ENCODE measurements around the gene FAM228B.

The FAM228B gene

DNA sequence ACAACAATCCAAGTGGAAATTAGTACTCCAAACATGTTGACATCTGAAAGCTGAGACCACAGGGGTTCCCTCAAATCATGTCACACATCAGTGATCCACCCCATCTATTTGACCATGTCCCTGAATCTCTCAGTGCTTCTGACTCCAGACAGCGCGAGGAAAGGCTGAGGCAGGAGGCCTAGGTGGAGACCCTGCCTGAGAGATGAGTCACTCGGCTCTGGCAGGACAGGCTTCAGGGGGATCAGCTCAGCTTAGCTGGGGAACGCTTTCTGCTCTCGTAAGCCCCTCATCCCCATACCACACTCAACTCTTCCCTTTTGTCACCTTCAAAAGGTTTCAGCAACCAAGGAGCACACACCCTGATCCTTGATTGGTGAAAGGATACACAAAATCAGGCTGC lies 45.8 kb downstream of the FAM228B start:
- no peak for FAIRE-seq
- TF ChIP-seq POLR2AphosphoS5 (IDR thresholded peaks at IDR 0.05; ENCODE audit: low read depth, low read length) (no peak), POU2F2 (IDR thresholded peaks at IDR 0.05; ENCODE audit: low read depth, low read length) (no peak), POLR2A (IDR thresholded peaks at IDR 0.05; ENCODE audit: low read depth, low read length) (no peak), SPI1 (IDR thresholded peaks at IDR 0.05; ENCODE audit: low read depth, low read length) (no peak), PAX5 (IDR thresholded peaks at IDR 0.05; ENCODE audit: insufficient read depth, low read length, severe bottlenecking) (no peak), TAF1 (IDR thresholded peaks at IDR 0.05; ENCODE audit: low read depth, low read length) (no peak)
- no peak for DNase-seq (ENCODE audit: insufficient read length, low spot score)

- TF ChIP-seq POU2F2 (IDR thresholded peaks at IDR 0.05; ENCODE audit: low read depth, low read length) (no peak), POLR2A (IDR thresholded peaks at IDR 0.05; ENCODE audit: low read depth, low read length) (no peak), TAF1 (IDR thresholded peaks at IDR 0.05; ENCODE audit: low read depth, low read length) (no peak), SPI1 (IDR thresholded peaks at IDR 0.05; ENCODE audit: low read depth, low read length) (no peak), PAX5 (IDR thresholded peaks at IDR 0.05; ENCODE audit: insufficient read depth, low read length, severe bottlenecking) (no peak), POLR2AphosphoS5 (IDR thresholded peaks at IDR 0.05; ENCODE audit: low read depth, low read length) (no peak)
- FAIRE-seq (no peak), DNase-seq (ENCODE audit: insufficient read length, low spot score) (no peak)
These were observed 51.6 kb downstream of the FAM228B start, which contains the start of gene FAM228A for GRCh38 chr2:24174851-24175277. Gene FAM228A (plus strand): TSS chr2:24175053. CDS start chr2:24175481, 428 bp downstream.

GRCh38 chr2:24175631-24176187 lies 52.4 kb downstream of the FAM228B start:
- no peak for DNase-seq (ENCODE audit: insufficient read length, low spot score)
- TF ChIP-seq SPI1 (IDR thresholded peaks at IDR 0.05; ENCODE audit: low read depth, low read length) (no peak), POU2F2 (IDR thresholded peaks at IDR 0.05; ENCODE audit: low read depth, low read length) (no peak), POLR2A (IDR thresholded peaks at IDR 0.05; ENCODE audit: low read depth, low read length) (no peak), PAX5 (IDR thresholded peaks at IDR 0.05; ENCODE audit: insufficient read depth, low read length, severe bottlenecking) (no peak), POLR2AphosphoS5 (IDR thresholded peaks at IDR 0.05; ENCODE audit: low read depth, low read length) (no peak), TAF1 (IDR thresholded peaks at IDR 0.05; ENCODE audit: low read depth, low read length) (no peak)
- no peak for FAIRE-seq

GRCh38 chr2:24176326-24176725 lies 53.1 kb downstream of the FAM228B start:
- DNase-seq (ENCODE audit: insufficient read length, low spot score) = no peak
- FAIRE-seq = no peak
- TF ChIP-seq POLR2AphosphoS5 (IDR thresholded peaks at IDR 0.05; ENCODE audit: low read depth, low read length) (no peak), POU2F2 (IDR thresholded peaks at IDR 0.05; ENCODE audit: low read depth, low read length) (no peak), POLR2A (IDR thresholded peaks at IDR 0.05; ENCODE audit: low read depth, low read length) (no peak), TAF1 (IDR thresholded peaks at IDR 0.05; ENCODE audit: low read depth, low read length) (no peak), PAX5 (IDR thresholded peaks at IDR 0.05; ENCODE audit: insufficient read depth, low read length, severe bottlenecking) (no peak), SPI1 (IDR thresholded peaks at IDR 0.05; ENCODE audit: low read depth, low read length) (no peak)

GRCh38 chr2:24179683-24180082 lies 56.4 kb downstream of the FAM228B start:
- DNase-seq (ENCODE audit: insufficient read length, low spot score) (no peak), FAIRE-seq (peak; percentile 5)
- TF ChIP-seq POLR2A (IDR thresholded peaks at IDR 0.05; ENCODE audit: low read depth, low read length) = no peak
- TF ChIP-seq POU2F2 (IDR thresholded peaks at IDR 0.05; ENCODE audit: low read depth, low read length) = no peak
- TF ChIP-seq PAX5 (IDR thresholded peaks at IDR 0.05; ENCODE audit: insufficient read depth, low read length, severe bottlenecking) = no peak
- no peak for TF ChIP-seq TAF1 (IDR thresholded peaks at IDR 0.05; ENCODE audit: low read depth, low read length)
- TF ChIP-seq SPI1 (IDR thresholded peaks at IDR 0.05; ENCODE audit: low read depth, low read length) = no peak
- TF ChIP-seq POLR2AphosphoS5 (IDR thresholded peaks at IDR 0.05; ENCODE audit: low read depth, low read length) = no peak

DNA sequence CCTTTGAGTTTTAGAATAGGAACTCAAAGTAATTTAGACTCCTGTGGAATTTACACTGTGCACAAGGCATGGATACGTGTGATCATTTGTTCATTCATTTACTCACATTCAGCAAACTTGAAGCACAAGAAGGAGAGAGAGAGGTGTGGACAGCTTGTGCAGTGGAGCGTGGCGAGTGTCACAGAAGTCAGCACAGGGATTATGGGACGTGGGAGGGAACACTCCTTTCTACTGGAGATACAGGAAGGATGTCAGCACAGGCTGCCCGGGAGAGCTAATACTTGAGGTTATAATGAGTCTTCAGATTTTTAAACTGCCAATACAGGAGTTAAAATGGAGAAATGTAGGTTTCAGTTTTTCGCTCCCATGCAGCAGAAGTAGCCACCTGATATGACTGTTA lies 58.6 kb downstream of the FAM228B start:
- TF ChIP-seq SPI1 (IDR thresholded peaks at IDR 0.05; ENCODE audit: low read depth, low read length) = no peak
- TF ChIP-seq POU2F2 (IDR thresholded peaks at IDR 0.05; ENCODE audit: low read depth, low read length) = no peak
- no peak for TF ChIP-seq POLR2AphosphoS5 (IDR thresholded peaks at IDR 0.05; ENCODE audit: low read depth, low read length)
- TF ChIP-seq POLR2A (IDR thresholded peaks at IDR 0.05; ENCODE audit: low read depth, low read length) = no peak
- peak; percentile 10 for TF ChIP-seq PAX5 (IDR thresholded peaks at IDR 0.05; ENCODE audit: insufficient read depth, low read length, severe bottlenecking)
- TF ChIP-seq TAF1 (IDR thresholded peaks at IDR 0.05; ENCODE audit: low read depth, low read length) = no peak
- FAIRE-seq (no peak), DNase-seq (ENCODE audit: insufficient read length, low spot score) (no peak)

DNA sequence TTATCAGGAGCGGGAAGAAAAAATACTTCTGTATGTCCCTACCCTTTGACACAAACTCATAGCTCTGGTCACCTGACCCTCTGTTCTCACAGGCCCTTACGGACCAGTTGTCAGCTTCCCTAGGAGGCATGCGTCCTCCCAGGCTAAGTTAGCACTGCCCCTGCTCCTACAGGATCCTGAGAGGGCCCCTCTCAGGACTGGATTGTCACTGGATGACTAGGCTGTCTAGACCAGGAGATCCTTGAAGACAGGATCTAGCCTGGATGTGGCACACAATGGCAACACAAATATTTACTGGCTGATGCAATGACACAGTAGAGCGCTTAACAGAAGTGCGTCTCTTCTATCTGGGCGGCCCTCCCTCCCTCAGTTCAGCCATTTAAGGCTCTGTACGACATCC lies 59.2 kb downstream of the FAM228B start:
- no peak for DNase-seq (ENCODE audit: insufficient read length, low spot score)

DNA sequence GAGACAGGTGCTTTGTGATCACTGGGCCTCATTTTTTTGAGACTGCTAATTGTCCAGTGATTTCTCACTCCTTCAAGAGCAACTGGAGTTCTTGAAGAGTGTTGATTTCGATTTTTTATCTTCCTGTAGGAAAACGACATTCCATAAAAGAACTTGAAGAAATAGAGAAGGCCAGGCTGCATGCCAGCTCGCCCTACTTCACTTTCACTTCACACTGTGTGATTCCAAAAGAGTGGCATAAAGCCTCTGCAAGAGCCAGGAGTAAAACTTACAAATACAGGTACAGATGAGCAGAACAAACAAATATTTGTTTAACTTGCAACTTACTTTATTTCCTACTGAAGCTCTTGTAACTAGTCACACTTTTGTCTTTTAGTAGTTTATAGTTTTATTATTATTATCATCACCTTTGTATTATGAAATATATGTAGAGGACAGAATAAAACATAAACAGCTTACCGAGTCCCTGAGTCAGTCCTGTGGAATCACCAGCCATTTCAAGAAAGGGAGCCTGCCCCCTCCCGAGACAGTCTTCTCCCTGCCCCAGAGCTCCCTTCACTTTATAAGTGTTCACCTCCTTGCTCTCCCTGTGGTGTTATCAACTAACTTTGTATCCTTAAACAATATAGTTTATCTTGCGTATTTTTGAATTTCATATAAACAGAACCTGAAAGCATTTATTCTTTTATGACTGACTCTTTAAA lies 60.2 kb downstream of the FAM228B start:
- DNase-seq (ENCODE audit: insufficient read length, low spot score) (no peak), FAIRE-seq (no peak)
- TF ChIP-seq PAX5 (IDR thresholded peaks at IDR 0.05; ENCODE audit: insufficient read depth, low read length, severe bottlenecking) = no peak
- no peak for TF ChIP-seq POLR2AphosphoS5 (IDR thresholded peaks at IDR 0.05; ENCODE audit: low read depth, low read length)
- TF ChIP-seq POLR2A (IDR thresholded peaks at IDR 0.05; ENCODE audit: low read depth, low read length) = no peak
- no peak for TF ChIP-seq SPI1 (IDR thresholded peaks at IDR 0.05; ENCODE audit: low read depth, low read length)
- no peak for TF ChIP-seq TAF1 (IDR thresholded peaks at IDR 0.05; ENCODE audit: low read depth, low read length)
- no peak for TF ChIP-seq POU2F2 (IDR thresholded peaks at IDR 0.05; ENCODE audit: low read depth, low read length)

More for the DNA sequence above, 59.2 kb downstream of the FAM228B start:
- TF ChIP-seq TAF1 (IDR thresholded peaks at IDR 0.05; ENCODE audit: low read depth, low read length) = no peak
- TF ChIP-seq POU2F2 (IDR thresholded peaks at IDR 0.05; ENCODE audit: low read depth, low read length) = no peak
- TF ChIP-seq SPI1 (IDR thresholded peaks at IDR 0.05; ENCODE audit: low read depth, low read length) = no peak
- no peak for TF ChIP-seq POLR2A (IDR thresholded peaks at IDR 0.05; ENCODE audit: low read depth, low read length)
- no peak for TF ChIP-seq POLR2AphosphoS5 (IDR thresholded peaks at IDR 0.05; ENCODE audit: low read depth, low read length)
- TF ChIP-seq PAX5 (IDR thresholded peaks at IDR 0.05; ENCODE audit: insufficient read depth, low read length, severe bottlenecking) = no peak
- no peak for FAIRE-seq

- FAIRE-seq (no peak), DNase-seq (ENCODE audit: insufficient read length, low spot score) (no peak)
- no peak for TF ChIP-seq POLR2A (IDR thresholded peaks at IDR 0.05; ENCODE audit: low read depth, low read length)
- TF ChIP-seq POU2F2 (IDR thresholded peaks at IDR 0.05; ENCODE audit: low read depth, low read length) = no peak
- TF ChIP-seq TAF1 (IDR thresholded peaks at IDR 0.05; ENCODE audit: low read depth, low read length) = no peak
- TF ChIP-seq SPI1 (IDR thresholded peaks at IDR 0.05; ENCODE audit: low read depth, low read length) = no peak
- TF ChIP-seq POLR2AphosphoS5 (IDR thresholded peaks at IDR 0.05; ENCODE audit: low read depth, low read length) = no peak
- TF ChIP-seq PAX5 (IDR thresholded peaks at IDR 0.05; ENCODE audit: insufficient read depth, low read length, severe bottlenecking) = no peak
These were observed 66.3 kb downstream of the FAM228B start for GRCh38 chr2:24189551-24189950.

Measured in GM12891 (cell line).